Measurements from ENCODE around the gene CAMK1D. TPM values are rescaled to one million over a fixed set of nuclear protein-coding genes. Genes with fewer than 3 reads are reported as not detected.
A peak's percentile ranks its signal among the peaks of the same experiment; 100 is the strongest.

Gene CAMK1D
- total and polyA plus RNA-seq, 9 donors: 1.9 to 7.4 (median 3.9) TPM

DNA sequence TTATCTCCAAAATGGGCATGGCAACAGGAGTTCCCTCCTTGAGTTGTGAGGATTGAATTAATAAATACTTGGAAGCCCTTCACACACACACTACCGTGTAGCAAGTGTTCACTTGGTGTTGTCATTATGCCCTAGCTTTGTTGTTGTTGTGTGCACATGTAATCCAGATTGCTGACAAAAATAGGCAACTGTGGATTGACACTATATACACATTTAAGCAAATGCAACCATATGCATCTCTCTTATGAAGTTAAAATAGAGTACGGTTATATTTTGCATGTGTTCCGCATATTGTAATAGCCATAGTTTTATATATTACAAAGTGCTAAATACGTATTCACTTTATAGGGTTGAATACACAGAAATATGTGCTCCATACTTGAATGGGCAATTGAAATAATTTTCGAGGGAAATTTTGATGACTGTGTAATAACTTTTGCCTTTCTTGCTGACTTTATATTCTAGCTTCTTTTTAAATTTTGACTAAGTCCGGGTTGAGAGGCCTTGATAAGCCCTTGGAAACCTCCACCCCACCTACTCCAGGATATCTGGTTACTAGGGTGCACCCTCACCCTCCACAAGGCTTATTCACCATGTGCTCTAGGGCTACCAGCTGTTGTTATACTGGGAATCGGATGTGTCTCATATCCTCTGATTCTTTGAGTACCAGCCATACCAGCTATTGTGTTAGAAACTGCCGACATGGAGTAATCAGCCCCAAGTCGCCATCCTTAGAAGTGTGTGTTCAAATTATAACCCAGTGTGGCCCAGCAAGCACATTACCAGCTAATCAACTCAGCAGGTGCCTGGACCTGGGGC is 265.0 kb downstream of the CAMK1D start:
- Histone ChIP-seq H3K9me3 (replicated peaks; ENCODE audit: control insufficient read depth, low read depth, low read length) (no peaks in the 10 kb centered on the region), H3K4me3 (ENCODE audit: low read length) (no peak overlapping the region), H3K27ac (ENCODE audit: low read length) (no peak overlapping the region), H3K27me3 (ENCODE audit: control insufficient read depth, insufficient read depth, low read length) (no peaks in the 10 kb centered on the region), H3K4me1 (ENCODE audit: control insufficient read depth, insufficient read depth, low read length) (no peaks in the 10 kb centered on the region), H3K36me3 (ENCODE audit: control insufficient read depth, insufficient read depth, low read length) (no peaks in the 10 kb centered on the region)
- no peak for DNase-seq
- 79% methylated on average over 2 of the region's 9 CpGs for WGBS (ENCODE audit: insufficient coverage)

DNA sequence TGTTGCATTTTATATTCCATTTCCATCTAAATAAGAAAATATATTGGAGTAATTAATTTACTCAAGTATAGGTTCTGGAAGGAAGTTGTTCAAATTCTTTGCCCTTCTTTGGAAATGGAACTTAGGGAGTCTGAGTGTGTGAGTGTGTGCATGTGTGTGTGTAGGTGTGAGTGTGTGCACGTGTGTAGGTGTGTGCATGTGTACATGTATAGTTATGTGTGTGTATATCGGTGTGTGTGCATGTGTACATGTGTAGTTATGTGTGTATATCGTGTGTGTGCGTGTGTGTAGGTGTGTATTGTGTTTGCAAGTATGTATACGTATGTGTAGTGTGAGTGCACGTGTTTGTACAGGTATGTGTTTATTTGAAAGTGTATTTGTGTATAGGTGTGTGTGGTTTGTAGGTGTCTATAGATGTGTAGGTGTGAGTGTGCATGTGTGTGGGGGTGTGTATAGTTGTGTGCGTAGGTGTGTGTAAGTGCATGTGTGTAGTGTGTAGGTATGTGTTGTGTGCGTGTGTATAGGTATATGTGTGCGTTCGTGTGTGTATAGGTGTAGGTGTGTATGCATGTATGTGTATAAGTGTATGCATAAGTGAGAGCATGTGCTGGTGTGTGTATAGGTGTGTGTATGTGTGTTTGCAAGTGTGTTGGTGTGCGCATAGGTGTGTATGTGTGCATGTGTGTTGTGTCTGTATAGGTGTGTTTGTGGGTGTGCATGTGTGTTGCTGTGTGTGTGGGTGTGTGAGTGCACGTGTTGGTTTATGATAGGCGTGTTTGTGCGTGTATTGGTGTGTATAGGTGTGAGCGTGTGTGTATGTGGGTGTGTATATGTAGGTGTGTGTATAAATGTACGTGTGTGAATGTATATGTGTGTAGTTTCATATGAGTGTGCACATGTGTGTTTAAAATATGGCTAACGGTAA is 266.2 kb downstream of the CAMK1D start:
- no peaks in the 10 kb centered on the region for H3K27me3 ChIP-seq (ENCODE audit: control insufficient read depth, insufficient read depth, low read length)
- H3K27ac ChIP-seq (ENCODE audit: low read length): no peak overlapping the region
- no peaks in the 10 kb centered on the region for H3K9me3 ChIP-seq (replicated peaks; ENCODE audit: control insufficient read depth, low read depth, low read length)
- no peak for DNase-seq
- H3K36me3 ChIP-seq (ENCODE audit: control insufficient read depth, insufficient read depth, low read length): no peaks in the 10 kb centered on the region
- H3K4me1 ChIP-seq (ENCODE audit: control insufficient read depth, insufficient read depth, low read length): no peaks in the 10 kb centered on the region
- no peak overlapping the region for H3K4me3 ChIP-seq (ENCODE audit: low read length)
- WGBS (ENCODE audit: insufficient coverage): 96% methylated on average over 15 of the region's 17 CpGs

DNA sequence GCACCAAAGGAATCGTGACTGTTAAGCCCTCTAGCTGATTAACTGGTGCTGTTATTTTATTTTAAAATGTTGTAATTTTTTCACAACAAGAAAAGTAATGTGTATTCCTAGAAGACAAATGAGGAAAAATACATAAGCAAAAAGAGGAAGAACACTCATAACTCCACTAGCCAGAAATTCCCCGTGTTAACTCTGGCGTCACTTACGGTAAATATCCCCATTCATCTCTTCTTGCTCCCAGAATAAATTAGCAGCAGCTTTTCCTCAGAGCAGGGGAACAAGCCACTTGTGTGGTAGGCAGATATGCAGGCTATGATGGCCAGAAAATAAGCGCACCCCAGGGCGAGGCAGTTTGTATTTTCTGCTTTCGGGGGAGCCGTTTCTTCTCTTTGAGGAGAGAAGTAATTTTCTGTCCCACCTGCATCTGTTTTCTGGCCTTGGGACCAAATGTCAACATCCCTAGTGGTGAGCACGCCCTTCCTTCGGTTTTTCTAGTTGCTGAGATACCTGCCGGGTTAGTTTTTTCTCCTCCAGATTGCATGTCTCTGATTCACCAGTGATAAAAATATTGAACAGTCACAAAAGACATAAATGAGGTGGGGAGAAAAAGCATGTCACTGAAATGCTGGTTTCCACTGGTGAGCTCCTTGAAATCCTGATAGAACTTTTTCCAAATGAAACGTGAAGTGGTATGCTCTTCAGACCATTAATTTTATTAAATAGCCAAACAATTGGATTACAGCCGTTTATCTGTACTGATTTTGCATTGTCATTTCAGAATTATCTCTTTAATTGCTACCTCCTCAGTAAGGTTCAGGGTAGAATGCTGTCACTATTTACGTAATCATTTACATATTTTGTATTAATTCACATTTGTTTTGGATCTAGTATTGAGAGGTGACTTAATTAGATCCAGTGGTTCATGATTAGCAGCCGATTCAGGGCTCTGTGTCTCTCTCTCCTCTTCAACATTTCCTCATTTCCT is 268.1 kb downstream of the CAMK1D start:
- DNase-seq: peak; percentile 46
- WGBS (ENCODE audit: insufficient coverage): 80% methylated on average over 1 of the region's 15 CpGs
- Histone ChIP-seq H3K4me3 (ENCODE audit: low read length) (no peak overlapping the region), H3K9me3 (replicated peaks; ENCODE audit: control insufficient read depth, low read depth, low read length) (no peaks in the 10 kb centered on the region), H3K27ac (ENCODE audit: low read length) (no peak overlapping the region), H3K36me3 (ENCODE audit: control insufficient read depth, insufficient read depth, low read length) (no peaks in the 10 kb centered on the region), H3K4me1 (ENCODE audit: control insufficient read depth, insufficient read depth, low read length) (no peaks in the 10 kb centered on the region), H3K27me3 (ENCODE audit: control insufficient read depth, insufficient read depth, low read length) (no peaks in the 10 kb centered on the region)

DNA sequence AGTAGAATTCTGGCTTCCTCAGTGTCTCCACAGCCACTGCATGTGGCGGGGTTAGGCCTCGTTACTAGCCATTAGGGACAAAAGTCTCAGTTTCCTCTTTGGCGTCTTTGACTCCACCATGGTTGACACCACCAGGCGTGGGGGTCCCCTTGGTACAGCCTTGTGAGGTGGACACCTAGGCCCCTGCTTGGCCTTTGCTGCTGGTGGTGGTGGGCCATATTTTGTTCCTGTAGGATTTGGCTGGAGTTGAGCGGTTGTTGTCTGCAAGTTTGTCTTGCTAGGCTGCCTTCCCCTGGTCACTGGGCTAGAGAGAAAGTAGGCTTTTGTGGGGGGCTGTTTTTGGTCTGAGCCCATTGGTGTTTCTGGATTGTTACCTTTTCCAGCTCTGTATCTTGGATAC is 272.7 kb downstream of the CAMK1D start:
- no peak for DNase-seq
- H3K27ac ChIP-seq (ENCODE audit: low read length): no peak overlapping the region
- no peaks in the 10 kb centered on the region for H3K36me3 ChIP-seq (ENCODE audit: control insufficient read depth, insufficient read depth, low read length)
- no peaks in the 10 kb centered on the region for H3K9me3 ChIP-seq (replicated peaks; ENCODE audit: control insufficient read depth, low read depth, low read length)
- no peaks in the 10 kb centered on the region for H3K27me3 ChIP-seq (ENCODE audit: control insufficient read depth, insufficient read depth, low read length)
- H3K4me1 ChIP-seq (ENCODE audit: control insufficient read depth, insufficient read depth, low read length): no peaks in the 10 kb centered on the region
- WGBS (ENCODE audit: insufficient coverage): 73% methylated on average over 2 of the region's 5 CpGs
- no peak overlapping the region for H3K4me3 ChIP-seq (ENCODE audit: low read length)

DNA sequence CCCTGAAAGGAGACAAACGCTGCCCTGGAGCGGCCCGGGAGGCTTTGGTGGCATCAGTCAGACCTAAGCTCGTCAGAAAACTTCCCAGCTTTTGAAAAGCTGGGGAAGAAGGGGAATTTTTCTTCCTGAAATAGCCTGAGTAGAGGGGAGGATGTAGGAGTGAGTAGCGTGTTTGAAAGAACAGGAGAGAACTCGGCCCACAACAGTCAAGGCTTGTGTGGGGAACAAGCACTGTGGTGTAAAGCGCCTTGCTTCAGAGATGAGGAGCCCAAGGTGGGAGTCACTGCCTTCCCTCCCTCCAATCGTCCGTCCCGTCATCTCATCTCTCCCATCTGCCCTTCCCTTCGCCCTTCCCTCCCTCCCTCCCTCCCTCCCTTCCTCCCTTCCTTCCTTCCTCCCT is 273.3 kb downstream of the CAMK1D start:
- Histone ChIP-seq H3K9me3 (replicated peaks; ENCODE audit: control insufficient read depth, low read depth, low read length) (no peaks in the 10 kb centered on the region), H3K27me3 (ENCODE audit: control insufficient read depth, insufficient read depth, low read length) (no peaks in the 10 kb centered on the region), H3K27ac (ENCODE audit: low read length) (no peak overlapping the region), H3K4me3 (ENCODE audit: low read length) (no peak overlapping the region), H3K4me1 (ENCODE audit: control insufficient read depth, insufficient read depth, low read length) (no peaks in the 10 kb centered on the region), H3K36me3 (ENCODE audit: control insufficient read depth, insufficient read depth, low read length) (no peaks in the 10 kb centered on the region)
- DNase-seq: no peak
- WGBS (ENCODE audit: insufficient coverage): 72% methylated on average over 5 of the region's 11 CpGs

DNA sequence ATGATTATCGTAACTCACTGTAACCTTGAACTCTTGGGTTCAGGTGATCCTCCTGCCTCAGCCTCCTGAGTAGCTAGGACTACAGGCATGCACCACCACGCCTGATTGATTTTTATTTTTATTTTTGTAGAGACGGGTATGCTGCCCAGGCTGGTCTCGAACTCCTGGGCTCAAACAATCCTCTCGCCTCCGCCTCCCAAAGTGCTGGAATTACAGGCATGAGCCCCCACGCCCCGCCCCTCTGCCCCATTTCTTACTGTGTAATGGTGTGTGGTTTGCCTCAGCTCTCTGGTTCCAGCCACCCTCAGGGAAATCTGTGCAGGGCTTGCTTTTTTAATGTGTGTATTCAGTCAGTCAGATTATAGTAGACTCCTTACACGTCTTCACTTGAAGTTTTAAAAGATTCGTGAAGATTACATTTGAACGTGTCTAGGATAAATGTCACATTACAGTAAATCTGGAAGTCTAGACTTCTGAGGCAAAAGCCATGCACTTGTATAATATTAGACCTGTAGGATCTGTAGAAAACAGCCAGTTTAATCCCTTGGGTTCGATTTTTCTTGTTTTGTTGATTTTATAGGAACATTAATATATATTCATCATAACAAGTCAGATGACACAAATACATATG is 276.2 kb downstream of the CAMK1D start:
- no peaks in the 10 kb centered on the region for H3K4me1 ChIP-seq (ENCODE audit: control insufficient read depth, insufficient read depth, low read length)
- 94% methylated on average over 4 of the region's 12 CpGs for WGBS (ENCODE audit: insufficient coverage)
- no peak for DNase-seq
- no peaks in the 10 kb centered on the region for H3K9me3 ChIP-seq (replicated peaks; ENCODE audit: control insufficient read depth, low read depth, low read length)
- H3K27me3 ChIP-seq (ENCODE audit: control insufficient read depth, insufficient read depth, low read length): no peaks in the 10 kb centered on the region
- no peak overlapping the region for H3K4me3 ChIP-seq (ENCODE audit: low read length)
- no peaks in the 10 kb centered on the region for H3K36me3 ChIP-seq (ENCODE audit: control insufficient read depth, insufficient read depth, low read length)
- H3K27ac ChIP-seq (ENCODE audit: low read length): no peak overlapping the region

DNA sequence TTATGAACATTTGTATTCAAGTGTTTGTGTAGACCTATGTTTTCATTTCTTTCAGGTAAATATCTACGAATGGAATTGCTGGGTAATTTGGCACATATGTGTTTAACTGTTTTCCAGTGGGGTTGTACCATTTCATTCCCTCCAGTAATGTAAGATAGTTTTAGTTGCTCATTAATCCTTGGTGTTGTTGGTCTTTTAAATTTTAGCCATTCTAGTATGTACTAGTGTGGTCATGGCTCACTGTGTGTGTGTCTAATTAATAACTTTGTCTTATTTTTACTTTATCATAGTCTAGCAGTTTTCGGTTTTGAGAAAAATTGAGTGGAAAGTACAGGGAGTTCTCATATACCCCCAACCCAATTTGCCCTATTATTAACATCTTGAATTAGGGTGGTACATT is 278.8 kb downstream of the CAMK1D start:
- H3K27ac ChIP-seq (ENCODE audit: low read length): no peak overlapping the region
- no peak overlapping the region for H3K4me3 ChIP-seq (ENCODE audit: low read length)
- no CpG with 5 or more reads among the region's 2 CpGs for WGBS (ENCODE audit: insufficient coverage)
- H3K4me1 ChIP-seq (ENCODE audit: control insufficient read depth, insufficient read depth, low read length): no peaks in the 10 kb centered on the region
- no peaks in the 10 kb centered on the region for H3K27me3 ChIP-seq (ENCODE audit: control insufficient read depth, insufficient read depth, low read length)
- no peaks in the 10 kb centered on the region for H3K9me3 ChIP-seq (replicated peaks; ENCODE audit: control insufficient read depth, low read depth, low read length)
- H3K36me3 ChIP-seq (ENCODE audit: control insufficient read depth, insufficient read depth, low read length): no peaks in the 10 kb centered on the region
- no peak for DNase-seq

DNA sequence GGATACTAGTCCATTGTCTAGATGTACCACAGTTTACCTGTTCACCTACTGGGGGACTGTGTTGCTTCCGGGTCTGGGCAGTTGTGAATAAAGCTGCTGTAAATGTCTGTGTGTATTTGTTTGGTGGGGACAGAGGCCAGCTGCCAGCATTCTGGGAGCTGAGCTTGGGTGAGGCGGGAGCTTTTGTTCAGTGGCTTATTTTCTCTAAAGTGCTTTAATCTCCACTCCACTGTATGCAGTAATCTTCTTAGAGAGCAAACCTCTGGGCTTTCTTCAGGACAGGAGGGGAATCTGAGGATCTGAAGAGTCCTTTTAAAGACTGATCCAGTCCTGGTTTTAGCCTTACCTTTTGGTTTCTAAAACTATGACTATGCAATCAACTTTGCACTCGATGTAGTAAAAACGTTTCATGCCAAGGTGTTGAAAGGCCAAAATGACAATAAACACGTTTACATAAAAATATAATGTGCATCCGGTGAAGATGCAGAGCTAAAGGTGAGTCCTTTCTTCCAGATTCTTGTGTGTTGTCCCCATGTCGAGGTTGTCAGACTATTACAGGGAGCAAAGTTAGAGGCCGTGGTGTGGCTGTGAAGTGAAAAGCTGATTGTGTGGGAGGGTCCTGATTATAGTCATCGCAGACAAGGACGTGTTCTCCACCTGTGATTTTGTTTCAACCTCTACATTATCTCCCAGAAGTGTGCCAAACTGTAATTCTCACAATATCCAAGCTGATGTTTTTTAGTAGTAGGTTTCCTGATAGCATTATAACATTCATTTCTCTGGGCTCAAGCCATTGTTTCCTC is 279.8 kb downstream of the CAMK1D start:
- H3K9me3 ChIP-seq (replicated peaks; ENCODE audit: control insufficient read depth, low read depth, low read length): no peaks in the 10 kb centered on the region
- DNase-seq: no peak
- H3K4me3 ChIP-seq (ENCODE audit: low read length): no peak overlapping the region
- H3K27ac ChIP-seq (ENCODE audit: low read length): no peak overlapping the region
- no peaks in the 10 kb centered on the region for H3K36me3 ChIP-seq (ENCODE audit: control insufficient read depth, insufficient read depth, low read length)
- H3K27me3 ChIP-seq (ENCODE audit: control insufficient read depth, insufficient read depth, low read length): no peaks in the 10 kb centered on the region
- H3K4me1 ChIP-seq (ENCODE audit: control insufficient read depth, insufficient read depth, low read length): peaks cover under 1% of the 10 kb centered on the region
- WGBS (ENCODE audit: insufficient coverage): 29% methylated on average over 1 of the region's 10 CpGs

DNA sequence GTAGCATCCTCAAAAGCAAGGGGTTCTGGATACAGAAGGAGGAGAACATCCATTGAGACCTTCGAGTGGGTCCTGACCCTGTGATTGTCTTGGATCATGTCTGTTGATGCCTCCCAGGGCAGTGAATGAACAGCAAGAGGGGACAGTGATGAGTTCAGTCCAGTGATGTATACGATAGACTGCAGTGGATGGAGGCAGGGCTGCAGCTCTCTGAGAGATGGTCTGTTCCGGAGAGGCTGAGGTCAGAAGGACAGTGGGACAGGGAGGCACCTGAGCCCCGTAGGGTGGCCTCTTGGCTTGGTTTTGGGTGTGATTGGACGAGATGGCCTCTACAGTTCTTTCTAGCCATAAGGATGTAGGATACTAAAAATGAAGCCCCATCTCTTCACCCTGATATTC is 280.4 kb downstream of the CAMK1D start:
- WGBS (ENCODE audit: insufficient coverage): 68% methylated on average over 5 of the region's 5 CpGs
- Histone ChIP-seq H3K4me1 (ENCODE audit: control insufficient read depth, insufficient read depth, low read length) (peaks cover 5% of the 10 kb centered on the region), H3K9me3 (replicated peaks; ENCODE audit: control insufficient read depth, low read depth, low read length) (no peaks in the 10 kb centered on the region), H3K27me3 (ENCODE audit: control insufficient read depth, insufficient read depth, low read length) (no peaks in the 10 kb centered on the region), H3K4me3 (ENCODE audit: low read length) (no peak overlapping the region), H3K36me3 (ENCODE audit: control insufficient read depth, insufficient read depth, low read length) (no peaks in the 10 kb centered on the region), H3K27ac (ENCODE audit: low read length) (no peak overlapping the region)
- no peak for DNase-seq
